HepG2 (cell line): ENCODE measurements around the gene GLYR1. TPM values are rescaled to one million over a fixed set of nuclear protein-coding genes. Genes with fewer than 3 reads are reported as not detected.
A peak's percentile ranks its signal among the peaks of the same experiment; 100 is the strongest.

ENCODE experiments used
- ADNP ChIP-seq: sonication (generic); formaldehyde crosslinking; IDR thresholded peaks from 2 replicates; pipeline ENCODE4 v1.4.0; 2020; ENCODE audit warnings: missing genetic modification reagents
- AGO2 ChIP-seq: fragments of 200-400 bp; formaldehyde crosslinking; optimal IDR thresholded peaks from 2 replicates; pipeline ENCODE3; 2017; ENCODE audit warnings: mild to moderate bottlenecking, low read depth, low read length, moderate library complexity
- HOXA7 ChIP-seq: sonication (generic); formaldehyde crosslinking; IDR thresholded peaks from 2 replicates; pipeline ENCODE4 v1.8.1; 2022; ENCODE audit warnings: mild to moderate bottlenecking, missing genetic modification reagents, moderate library complexity
- LRRFIP1 ChIP-seq: sonication (generic); formaldehyde crosslinking; conservative IDR thresholded peaks from 2 replicates; pipeline ENCODE4 v1.4.0; 2020; ENCODE audit warnings: missing genetic modification reagents
- ZBTB49 ChIP-seq: sonication (generic); formaldehyde crosslinking; IDR thresholded peaks from 2 replicates; pipeline ENCODE4 v1.4.0; 2020; ENCODE audit warnings: missing genetic modification reagents, borderline replicate concordance
- ZNF407 ChIP-seq: sonication (generic); formaldehyde crosslinking; IDR thresholded peaks from one replicate; pipeline ENCODE4 v1.5.1; 2020; ENCODE audit warnings: mild to moderate bottlenecking, missing genetic modification reagents; ENCODE audit errors: not compliant biosample characterization
- ZNF615 ChIP-seq: sonication (generic); formaldehyde crosslinking; IDR thresholded peaks from 2 replicates; pipeline ENCODE4 v1.5.0; 2020; ENCODE audit warnings: mild to moderate bottlenecking, missing genetic modification reagents, borderline replicate concordance
- ZNF619 ChIP-seq: sonication (generic); formaldehyde crosslinking; IDR thresholded peaks from 2 replicates; pipeline ENCODE4 v1.4.0; 2020; ENCODE audit warnings: mild to moderate bottlenecking, missing genetic modification reagents
- ZNF737 ChIP-seq: sonication (generic); formaldehyde crosslinking; IDR thresholded peaks from 2 replicates; pipeline ENCODE4 v1.5.0; 2020; ENCODE audit warnings: missing genetic modification reagents, mild to moderate bottlenecking, borderline replicate concordance
- ZNF75D ChIP-seq: sonication (generic); formaldehyde crosslinking; IDR thresholded peaks from 2 replicates; pipeline ENCODE4 v1.8.1; 2023; ENCODE audit warnings: missing genetic modification reagents, mild to moderate bottlenecking, borderline replicate concordance
- ZSCAN31 ChIP-seq: sonication (generic); formaldehyde crosslinking; IDR thresholded peaks from 2 replicates; pipeline ENCODE4 v1.5.0; 2020; ENCODE audit warnings: low read depth, mild to moderate bottlenecking, missing genetic modification reagents
- polyA plus RNA-seq, 8 experiments: library from polyadenylated mRNA; depleted of rRNA in 3 of 8; stranded (reverse) in 7 of 8; unstranded in 1 of 8; fragments of >200 nt; fragmentation: Illumina TruSeq in 4 of 8; extraction: Trizol in 4 of 8; gene quantifications; 2 replicates each; pipeline versions ENCODE4 v1.2.1 to v1.2.3, GENCODE V29; 2011 to 2016; ENCODE audit warnings: low read depth in 4 of 8, missing spikeins in 1 of 8, mixed read lengths in 1 of 8; ENCODE audit not compliant: insufficient read depth in 1 of 8
- total RNA-seq, 5 experiments: library from RNA; depleted of rRNA; stranded (reverse); fragments of >200 nt; fragmentation: Illumina TruSeq; extraction: Trizol; gene quantifications; 2 replicates each; pipeline ENCODE4 v1.2.3, GENCODE V29; 2016; ENCODE audit warnings: low read depth in 1 of 5
- TF ChIP-seq, protein P1 (sequence below): sonication (generic); formaldehyde crosslinking; IDR thresholded peaks from 2 replicates; pipeline ENCODE4 v1.5.0; 2020; ENCODE audit warnings: mild to moderate bottlenecking, missing genetic modification reagents

The GLYR1 gene
- total and polyA plus RNA-seq, 2 of the 13 experiments (the other 11 are each of a cell fraction or from before 2014, with no cell fraction given): 28.3 to 48.7 TPM

DNA sequence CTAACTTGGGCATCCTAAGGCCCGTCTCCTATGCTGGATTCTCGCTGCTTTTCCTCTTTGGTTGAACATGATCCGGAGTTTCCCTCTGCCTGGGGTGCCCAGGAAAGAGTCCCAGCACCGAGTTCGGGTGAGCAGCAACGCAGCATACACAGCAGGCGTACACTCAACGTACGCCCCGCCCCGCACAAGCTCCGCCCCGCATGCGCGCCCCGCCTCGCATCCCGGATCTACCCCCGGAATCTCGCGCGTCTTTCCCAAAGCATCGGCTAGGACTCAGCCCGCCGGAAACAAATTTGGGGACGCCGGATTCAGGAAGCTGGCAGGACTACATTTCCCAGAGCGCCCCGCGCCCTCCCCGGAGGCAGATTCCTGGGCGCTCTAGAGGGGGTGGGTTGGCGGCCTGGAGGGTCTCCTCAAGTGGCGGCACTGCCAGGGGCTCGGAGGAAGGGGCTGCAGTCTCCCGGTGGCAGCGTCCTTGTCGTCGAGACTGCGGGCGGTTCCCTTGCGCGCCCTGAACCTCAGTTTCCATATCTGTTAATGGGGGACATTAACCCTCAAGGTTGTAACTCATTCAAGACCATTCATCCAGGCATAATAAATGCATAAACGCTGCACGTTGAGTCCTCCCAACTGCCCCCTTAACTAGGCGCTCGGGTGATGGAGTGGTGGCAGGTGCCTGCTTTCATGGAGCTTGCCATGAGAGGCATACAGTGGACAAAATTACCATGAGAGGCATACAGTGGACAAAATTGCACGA is 78.4 kb downstream of the GLYR1 start (continued):
- no peak for TF ChIP-seq ZSCAN31 (CRISPR knock-in tag)
- no peak for TF ChIP-seq ZNF619 (CRISPR knock-in tag)
- TF ChIP-seq, protein P1, sequence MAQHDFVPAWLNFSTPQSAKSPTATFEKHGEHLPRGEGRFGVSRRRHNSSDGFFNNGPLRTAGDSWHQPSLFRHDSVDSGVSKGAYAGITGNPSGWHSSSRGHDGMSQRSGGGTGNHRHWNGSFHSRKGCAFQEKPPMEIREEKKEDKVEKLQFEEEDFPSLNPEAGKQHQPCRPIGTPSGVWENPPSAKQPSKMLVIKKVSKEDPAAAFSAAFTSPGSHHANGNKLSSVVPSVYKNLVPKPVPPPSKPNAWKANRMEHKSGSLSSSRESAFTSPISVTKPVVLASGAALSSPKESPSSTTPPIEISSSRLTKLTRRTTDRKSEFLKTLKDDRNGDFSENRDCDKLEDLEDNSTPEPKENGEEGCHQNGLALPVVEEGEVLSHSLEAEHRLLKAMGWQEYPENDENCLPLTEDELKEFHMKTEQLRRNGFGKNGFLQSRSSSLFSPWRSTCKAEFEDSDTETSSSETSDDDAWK (CRISPR knock-in tag): no peak
- TF ChIP-seq ZNF615 (CRISPR knock-in tag): no peak
- peak; percentile 27; the same call in 1 of the 2 replicates for TF ChIP-seq ZBTB49 (CRISPR knock-in tag)
- TF ChIP-seq HOXA7 (CRISPR knock-in tag): no peak
- no peak for TF ChIP-seq LRRFIP1 (CRISPR knock-in tag)
- TF ChIP-seq AGO2: no peak
- no peak for TF ChIP-seq ZNF737 (CRISPR knock-in tag)
- peak; percentile 2 for TF ChIP-seq ZNF407 (CRISPR knock-in tag)
- TF ChIP-seq ZNF75D (CRISPR knock-in tag): no peak
- TF ChIP-seq ADNP: no peak
